ENCODE data around the gene STPG1.

DNA sequence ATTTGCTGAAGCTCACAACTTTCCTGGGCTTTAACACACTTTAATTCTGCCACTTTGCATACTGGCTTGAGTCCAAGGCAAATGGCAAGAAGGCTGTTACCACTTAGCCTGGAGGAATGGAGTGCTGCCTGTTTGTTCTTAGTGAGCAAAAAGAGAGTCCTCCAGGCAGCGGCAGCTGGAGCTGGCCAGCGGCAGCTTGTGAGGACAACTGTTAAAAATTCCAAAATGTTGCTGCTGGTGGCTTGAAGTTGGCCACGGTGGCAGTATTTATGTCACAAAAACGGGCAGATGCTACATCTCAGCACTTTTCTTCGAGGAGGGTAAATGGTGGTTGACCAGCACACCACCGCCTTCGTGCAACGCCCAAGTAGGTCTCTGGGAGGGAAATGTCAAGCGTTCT, 27.3 kb downstream of the STPG1 start:
- TF ChIP-seq EP300 (IDR thresholded peaks at IDR 0.05; ENCODE audit: low read length) (no peak), RBFOX2 (IDR thresholded peaks at IDR 0.05; ENCODE audit: low read depth, low read length) (no peak), SMC3 (conservative IDR thresholded peaks at IDR 0.05; ENCODE audit: insufficient read depth, low read depth, low read length) (no peak), ZNF717 (CRISPR knock-in tag; IDR thresholded peaks at IDR 0.05) (no peak), CTCF (IDR thresholded peaks at IDR 0.05 in 2 of 3, conservative IDR thresholded peaks at IDR 0.05 in 1 of 3; ENCODE audit: insufficient read depth in 2 of 3, low read depth in 1 of 3, low read length in 3 of 3) (no peak), CHCHD3 (CRISPR knock-in tag; IDR thresholded peaks at IDR 0.05) (no peak), BRCA1 (IDR thresholded peaks at IDR 0.05) (no peak), BRCA1 (CRISPR knock-in tag; IDR thresholded peaks at IDR 0.05) (no peak), CHD7 (IDR thresholded peaks at IDR 0.05; ENCODE audit: low read depth, low read length) (no peak), NR3C1 (CRISPR knock-in tag; IDR thresholded peaks at IDR 0.05) (no peak), CEBPZ (IDR thresholded peaks at IDR 0.05; ENCODE audit: borderline replicate concordance, low read depth, low read length) (no peak)
- TF ChIP-seq, protein P1, sequence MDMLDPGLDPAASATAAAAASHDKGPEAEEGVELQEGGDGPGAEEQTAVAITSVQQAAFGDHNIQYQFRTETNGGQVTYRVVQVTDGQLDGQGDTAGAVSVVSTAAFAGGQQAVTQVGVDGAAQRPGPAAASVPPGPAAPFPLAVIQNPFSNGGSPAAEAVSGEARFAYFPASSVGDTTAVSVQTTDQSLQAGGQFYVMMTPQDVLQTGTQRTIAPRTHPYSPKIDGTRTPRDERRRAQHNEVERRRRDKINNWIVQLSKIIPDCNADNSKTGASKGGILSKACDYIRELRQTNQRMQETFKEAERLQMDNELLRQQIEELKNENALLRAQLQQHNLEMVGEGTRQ (CRISPR knock-in tag; IDR thresholded peaks at IDR 0.05), result no peak
